Measurements from ENCODE around the gene RORC. TPM values are rescaled to one million over a fixed set of nuclear protein-coding genes. Genes with fewer than 3 reads are reported as not detected.

Gene RORC
- total RNA-seq, 1 experiment from 2014 or later = 1.3 TPM

- intact Hi-C loops (cut with micrococcal nuclease) = no loop called here
- RAD21 ChIA-PET (ENCODE audit: low non-redundant PET in 1 of 2, low total read pairs in 2 of 2, uncharacterized antibody in 2 of 2, unreplicated experiment in 2 of 2) = no interaction called here
These were observed 27.7 kb downstream of the RORC start for GRCh38 chr1:151803915-151804314.

More at GRCh38 chr1:151803915-151804314, 27.7 kb downstream of the RORC start:
- no peak for DNase-seq (ENCODE audit: low read depth, low spot score)
- ChIA-PET CTCF (no interaction called here), POLR2A (no interaction called here)
- no peak overlapping the region for H3K4me2 ChIP-seq (ENCODE audit: low read length)
- no peaks in the 10 kb centered on the region for H3K9me2 ChIP-seq (ENCODE audit: insufficient read depth)
- TF ChIP-seq SIN3A (IDR thresholded peaks at IDR 0.05; ENCODE audit: low read depth) (no peak), ZNF274 (IDR thresholded peaks at IDR 0.05; ENCODE audit: low read depth, low read length) (no peak), JUND (IDR thresholded peaks at IDR 0.05) (no peak), TCF7L2 (IDR thresholded peaks at IDR 0.05; ENCODE audit: borderline replicate concordance, extremely low read depth, insufficient read depth, insufficient read length) (no peak), SRF (IDR thresholded peaks at IDR 0.05; ENCODE audit: low read depth) (no peak), YY1 (IDR thresholded peaks at IDR 0.05; ENCODE audit: extremely low read depth, insufficient replicate concordance, low read depth, low read length) (no peak), CEBPB (IDR thresholded peaks at IDR 0.05; ENCODE audit: low read depth) (no peak), ATF3 (IDR thresholded peaks at IDR 0.05) (no peak), EZH2phosphoT487 (IDR thresholded peaks at IDR 0.05; ENCODE audit: borderline replicate concordance) (no peak), SP1 (IDR thresholded peaks at IDR 0.05; ENCODE audit: low read depth) (no peak), ELF1 (IDR thresholded peaks at IDR 0.05; ENCODE audit: borderline replicate concordance, low read depth) (no peak), POLR2A (IDR thresholded peaks at IDR 0.05; ENCODE audit: borderline replicate concordance, extremely low read depth, insufficient read depth, insufficient read length) (no peak), RAD21 (IDR thresholded peaks at IDR 0.05; ENCODE audit: low read depth) (no peak)
- TF ChIP-seq, protein P1, sequence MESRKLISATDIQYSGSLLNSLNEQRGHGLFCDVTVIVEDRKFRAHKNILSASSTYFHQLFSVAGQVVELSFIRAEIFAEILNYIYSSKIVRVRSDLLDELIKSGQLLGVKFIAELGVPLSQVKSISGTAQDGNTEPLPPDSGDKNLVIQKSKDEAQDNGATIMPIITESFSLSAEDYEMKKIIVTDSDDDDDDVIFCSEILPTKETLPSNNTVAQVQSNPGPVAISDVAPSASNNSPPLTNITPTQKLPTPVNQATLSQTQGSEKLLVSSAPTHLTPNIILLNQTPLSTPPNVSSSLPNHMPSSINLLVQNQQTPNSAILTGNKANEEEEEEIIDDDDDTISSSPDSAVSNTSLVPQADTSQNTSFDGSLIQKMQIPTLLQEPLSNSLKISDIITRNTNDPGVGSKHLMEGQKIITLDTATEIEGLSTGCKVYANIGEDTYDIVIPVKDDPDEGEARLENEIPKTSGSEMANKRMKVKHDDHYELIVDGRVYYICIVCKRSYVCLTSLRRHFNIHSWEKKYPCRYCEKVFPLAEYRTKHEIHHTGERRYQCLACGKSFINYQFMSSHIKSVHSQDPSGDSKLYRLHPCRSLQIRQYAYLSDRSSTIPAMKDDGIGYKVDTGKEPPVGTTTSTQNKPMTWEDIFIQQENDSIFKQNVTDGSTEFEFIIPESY (IDR thresholded peaks at IDR 0.05; ENCODE audit: extremely low read depth, insufficient replicate concordance, low read length) = no peak
- TF ChIP-seq, protein P2, sequence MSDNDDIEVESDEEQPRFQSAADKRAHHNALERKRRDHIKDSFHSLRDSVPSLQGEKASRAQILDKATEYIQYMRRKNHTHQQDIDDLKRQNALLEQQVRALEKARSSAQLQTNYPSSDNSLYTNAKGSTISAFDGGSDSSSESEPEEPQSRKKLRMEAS (IDR thresholded peaks at IDR 0.05) = no peak
- H4K20me1 ChIP-seq (ENCODE audit: insufficient read depth) = no peaks in the 10 kb centered on the region
- H3K27ac ChIP-seq (ENCODE audit: low read depth, low read length) = no peak overlapping the region
- H3K36me3 ChIP-seq (ENCODE audit: control insufficient read depth in 1 of 2, insufficient read depth in 2 of 2, low read length in 2 of 2) = no peaks in the 10 kb centered on the region
- ATAC-seq = no peak
- H3K79me2 ChIP-seq (ENCODE audit: insufficient read depth, low read length) = no peaks in the 10 kb centered on the region
- H2AFZ ChIP-seq (ENCODE audit: low read depth, low read length, poor library complexity, severe bottlenecking) = no peak overlapping the region
- H3K4me1 ChIP-seq (ENCODE audit: control insufficient read depth in 1 of 2, insufficient read depth in 2 of 2, low read length in 2 of 2) = no peaks in the 10 kb centered on the region
- BruUV-seq (replicated peaks) = no TSS peak
- H3K9ac ChIP-seq (ENCODE audit: low read length) = no peak overlapping the region
- peaks cover 43% of the 10 kb centered on the region for H3K27me3 ChIP-seq (ENCODE audit: insufficient read depth, low read length)
- no peaks in the 10 kb centered on the region for H3K9me3 ChIP-seq (ENCODE audit: control insufficient read depth in 1 of 2, insufficient read depth in 1 of 2, low read depth in 1 of 2, low read length in 2 of 2)
- no peak overlapping the region for H3K4me3 ChIP-seq (replicated peaks in 1 of 2; ENCODE audit: low read depth in 1 of 2, low read length in 2 of 2)
